MCF 10A (cell line): ENCODE data around the gene MEGF8. TPM values are rescaled to one million over a fixed set of nuclear protein-coding genes. Genes with fewer than 3 reads are reported as not detected.
A peak's percentile ranks its signal among the peaks of the same experiment; 100 is the strongest.

Source experiments
- BruUV-seq: library from RNA; stranded (reverse); fragments of 400-500 nt; replicated peaks from 2 replicates; lab custom pipeline; 2021; lab: Mats Ljungman, UMichigan
- CTCF ChIA-PET: fragments of 300-600 bp; sonication (Branson Sonifier 250); formaldehyde crosslinking; extraction: SDS; loops from one replicate; lab custom pipeline; 2021; ENCODE audit warnings: antibody characterized with exemption, inconsistent platforms; lab: Yijun Ruan, JAX
- POLR2A ChIA-PET: fragments of 300-600, 350-650 bp; sonication (Branson Sonifier 250); formaldehyde crosslinking; extraction: SDS; loops from one replicate; lab custom pipeline; 2020; ENCODE audit warnings: antibody characterized with exemption, inconsistent platforms; lab: Yijun Ruan, JAX
- DNase-seq: peaks from one replicate; pipeline ENCODE4 v3.0.0-alpha.2; 2018; ENCODE audit not compliant: unreplicated experiment
- H3K27ac Mint-ChIP-seq: one replicate; pipeline ENCODE4 v1.8.0; 2022; ENCODE audit warnings: mild to moderate bottlenecking, low read depth, mixed read lengths; ENCODE audit not compliant: unreplicated experiment
- H3K27me3 Mint-ChIP-seq: one replicate; pipeline ENCODE4 v1.8.0; 2022; ENCODE audit warnings: mixed read lengths; ENCODE audit not compliant: insufficient read depth, unreplicated experiment
- H3K36me3 Mint-ChIP-seq: one replicate; pipeline ENCODE4 v1.8.0; 2022; ENCODE audit warnings: mild to moderate bottlenecking, moderate library complexity, mixed read lengths; ENCODE audit not compliant: insufficient read depth, unreplicated experiment
- H3K4me1 Mint-ChIP-seq: one replicate; pipeline ENCODE4 v1.8.0; 2022; ENCODE audit warnings: mixed read lengths; ENCODE audit not compliant: insufficient read depth, unreplicated experiment
- H3K4me3 Mint-ChIP-seq: one replicate; pipeline ENCODE4 v1.8.0; 2022; ENCODE audit warnings: mild to moderate bottlenecking, moderate library complexity, mixed read lengths; ENCODE audit not compliant: unreplicated experiment
- H3K9me3 Mint-ChIP-seq: one replicate; pipeline ENCODE4 v1.8.0; 2022; ENCODE audit warnings: mixed read lengths; ENCODE audit not compliant: unreplicated experiment
- CTCF ChIP-seq: fragments of 200-600 bp; IDR thresholded peaks from one replicate; pipeline ENCODE4 v1.8.0; 2022; ENCODE audit warnings: antibody characterized with exemption, mild to moderate bottlenecking; ENCODE audit not compliant: unreplicated experiment
- intact Hi-C: fragments of 100-400 bp; cut with micrococcal nuclease; formaldehyde crosslinking; loops from 2 replicates; pipeline ENCODE4 v1.14.1; 2022
- total RNA-seq: library from RNA; stranded (reverse); gene quantifications from 2 replicates; pipeline ENCODE4 v1.2.3, GENCODE V29; 2022

Gene MEGF8
- total RNA-seq, 1 experiment from 2014 or later: 13.0 TPM

- POLR2A ChIA-PET: no interaction called here
- Mint-ChIP-seq H3K4me1 (peaks cover 6% of the 10 kb centered on the region), H3K27ac (no peak overlapping the region), H3K9me3 (no peaks in the 10 kb centered on the region), H3K4me3 (no peak overlapping the region), H3K36me3 (peaks cover 68% of the 10 kb centered on the region), H3K27me3 (no peaks in the 10 kb centered on the region)
- TF ChIP-seq CTCF: no peak
- intact Hi-C loops: no loop called here
- no peak for DNase-seq
- BruUV-seq: no TSS peak
- CTCF ChIA-PET: no interaction called here
Observed at GRCh38 chr19:42291435-42291810, 34.0 kb upstream of the MEGF8 start.

GRCh38 chr19:42292042-42292960 lies 33.1 kb upstream of the MEGF8 start:
- H3K36me3 Mint-ChIP-seq: peaks cover 69% of the 10 kb centered on the region
- no peak for DNase-seq
- TF ChIP-seq CTCF: no peak
- no TSS peak for BruUV-seq
- no peak overlapping the region for H3K27ac Mint-ChIP-seq
- H3K9me3 Mint-ChIP-seq: no peaks in the 10 kb centered on the region
- intact Hi-C loops: no loop called here
- no peak overlapping the region for H3K4me3 Mint-ChIP-seq
- POLR2A ChIA-PET: no interaction called here
- H3K4me1 Mint-ChIP-seq: peaks cover 6% of the 10 kb centered on the region
- CTCF ChIA-PET: no interaction called here
- no peaks in the 10 kb centered on the region for H3K27me3 Mint-ChIP-seq

DNA sequence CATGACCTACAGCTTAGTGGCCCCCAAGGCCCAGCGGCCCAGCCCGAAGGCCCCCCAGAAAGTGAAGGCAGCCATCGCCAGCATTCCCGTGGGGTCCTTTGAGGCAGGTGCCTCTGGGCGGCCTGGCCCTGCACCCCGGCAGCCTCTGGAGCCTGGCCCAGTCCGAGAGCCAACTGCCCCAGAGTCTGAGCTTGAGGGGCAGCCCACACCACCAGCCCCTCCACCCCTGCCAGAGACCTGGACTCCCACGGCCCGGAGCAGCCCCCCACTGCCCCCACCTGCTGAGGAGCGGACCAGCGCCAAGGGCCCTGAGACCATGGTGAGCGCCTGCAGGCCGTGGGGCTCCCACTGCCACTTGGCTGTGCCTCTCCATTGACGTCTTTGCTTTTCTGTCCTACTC lies 32.5 kb upstream of the MEGF8 start:
- Mint-ChIP-seq H3K27me3 (no peaks in the 10 kb centered on the region), H3K9me3 (no peaks in the 10 kb centered on the region), H3K27ac (no peak overlapping the region), H3K4me3 (no peak overlapping the region), H3K4me1 (peaks cover 6% of the 10 kb centered on the region), H3K36me3 (peaks cover 63% of the 10 kb centered on the region)
- TSS peak; percentile 3 for BruUV-seq
- TF ChIP-seq CTCF: no peak
- CTCF ChIA-PET: interaction anchor here (0.8 kb wide), 1 partner anchor 24 kb away, joined by 3 read pairs; no protein-coding TSS in a partner anchor
- intact Hi-C loops: no loop called here
- POLR2A ChIA-PET: interaction anchor here (0.7 to 1.0 kb wide), 2 partner anchors 8 to 9 kb away, joined by 3 read pairs; partner anchors contain the start of gene PAFAH1B3
- no peak for DNase-seq

DNA sequence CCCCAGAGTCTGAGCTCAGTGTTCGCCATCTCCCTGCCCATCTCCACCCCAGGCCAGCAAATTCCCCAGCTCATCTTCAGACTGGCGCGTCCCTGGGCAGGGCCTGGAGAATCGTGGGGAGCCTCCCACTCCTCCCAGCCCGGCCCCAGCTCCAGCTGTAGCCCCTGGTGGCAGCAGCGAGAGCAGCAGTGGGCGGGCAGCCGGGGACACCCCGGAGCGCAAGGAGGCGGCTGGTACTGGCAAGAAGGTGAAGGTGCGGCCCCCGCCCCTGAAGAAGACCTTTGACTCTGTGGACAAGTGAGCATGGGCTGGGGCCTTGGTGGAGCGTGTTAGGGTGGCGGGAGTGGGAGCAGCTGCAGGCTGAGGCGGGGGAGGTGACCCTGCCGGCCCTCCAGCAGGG lies 31.9 kb upstream of the MEGF8 start:
- intact Hi-C loops: no loop called here
- no peak overlapping the region for H3K4me3 Mint-ChIP-seq
- H3K27ac Mint-ChIP-seq: no peak overlapping the region
- no peaks in the 10 kb centered on the region for H3K27me3 Mint-ChIP-seq
- BruUV-seq: no TSS peak
- no peaks in the 10 kb centered on the region for H3K9me3 Mint-ChIP-seq
- ChIA-PET CTCF (interaction anchor here (0.8 kb wide), 2 partner anchors 23 to 184 kb away, joined by 3 read pairs; no protein-coding TSS in a partner anchor), POLR2A (interaction anchor here (0.7 to 1.0 kb wide), 2 partner anchors 9 kb away, joined by 3 read pairs; partner anchors contain the start of gene PAFAH1B3)
- peaks cover 63% of the 10 kb centered on the region for H3K36me3 Mint-ChIP-seq
- no peak for DNase-seq
- TF ChIP-seq CTCF: no peak
- peaks cover 6% of the 10 kb centered on the region for H3K4me1 Mint-ChIP-seq
